ENCODE data around the gene CNPY4.
"Not testable (repeated sequence)": the region's sequence is repeated elsewhere in the genome, so short reads cannot be mapped to it uniquely, and the experiment has no call there.

Gene CNPY4

GRCh38 chr7:100124301-100125230 lies 5.1 kb downstream of the CNPY4 start:
- H3K4me1 Mint-ChIP-seq, result peaks cover 47% of the 10 kb centered on the region
- H3K27ac Mint-ChIP-seq, result peak overlapping the region; percentile 50
- TF ChIP-seq CTCF (IDR thresholded peaks at IDR 0.05), result no peak
- peak overlapping the region; percentile 7 for H3K4me3 Mint-ChIP-seq
- no peak for DNase-seq
- H3K36me3 Mint-ChIP-seq (ENCODE audit: low read depth), result peaks cover 17% of the 10 kb centered on the region
- peaks cover 11% of the 10 kb centered on the region for H3K27me3 Mint-ChIP-seq (ENCODE audit: low read depth, poor library complexity)
- H3K9me3 Mint-ChIP-seq, result no peaks in the 10 kb centered on the region

GRCh38 chr7:100126239-100126930 lies 7.0 kb downstream of the CNPY4 start:
- TF ChIP-seq CTCF (IDR thresholded peaks at IDR 0.05), result no peak
- Mint-ChIP-seq H3K27ac (peak overlapping the region; percentile 99), H3K36me3 (ENCODE audit: low read depth) (peaks cover 17% of the 10 kb centered on the region)

GRCh38 chr7:100126931-100127865 lies 7.8 kb downstream of the CNPY4 start, which contains the start of gene MBLAC1:
Gene MBLAC1, plus strand, starts transcription at chr7:100126967. Its CDS starts 429 bp downstream, at chr7:100127396.
- H3K27ac Mint-ChIP-seq, result peak within 1 kb of the TSS; percentile 99
- H3K9me3 Mint-ChIP-seq, result no peaks in the 10 kb centered on the region
- peaks cover 33% of the 10 kb centered on the region for H3K4me1 Mint-ChIP-seq
- TF ChIP-seq CTCF (IDR thresholded peaks at IDR 0.05), result no peak
- DNase-seq, result peak; percentile 91
- peak within 1 kb of the TSS; percentile 95 for H3K4me3 Mint-ChIP-seq
- peaks cover 17% of the 10 kb centered on the region for H3K36me3 Mint-ChIP-seq (ENCODE audit: low read depth)
- H3K27me3 Mint-ChIP-seq (ENCODE audit: low read depth, poor library complexity), result peaks cover 17% of the 10 kb centered on the region

More at GRCh38 chr7:100126239-100126930, 7.0 kb downstream of the CNPY4 start:
- Mint-ChIP-seq H3K9me3 (no peaks in the 10 kb centered on the region), H3K4me3 (peak overlapping the region; percentile 95), H3K27me3 (ENCODE audit: low read depth, poor library complexity) (peaks cover 14% of the 10 kb centered on the region), H3K4me1 (peaks cover 35% of the 10 kb centered on the region)
- DNase-seq, result no peak

GRCh38 chr7:100127866-100128636 lies 8.6 kb downstream of the CNPY4 start:
- Mint-ChIP-seq H3K9me3 (no peaks in the 10 kb centered on the region), H3K36me3 (ENCODE audit: low read depth) (peaks cover 11% of the 10 kb centered on the region), H3K27ac (no peak overlapping the region), H3K4me1 (peaks cover 38% of the 10 kb centered on the region), H3K27me3 (ENCODE audit: low read depth, poor library complexity) (peaks cover 17% of the 10 kb centered on the region), H3K4me3 (peak overlapping the region; percentile 81)
- TF ChIP-seq CTCF (IDR thresholded peaks at IDR 0.05), result no peak
- peak; percentile 44 for DNase-seq

- no peak for TF ChIP-seq CTCF (IDR thresholded peaks at IDR 0.05)
- H3K4me1 Mint-ChIP-seq, result peaks cover 38% of the 10 kb centered on the region
- peak overlapping the region; percentile 81 for H3K4me3 Mint-ChIP-seq
- peaks cover 17% of the 10 kb centered on the region for H3K27me3 Mint-ChIP-seq (ENCODE audit: low read depth, poor library complexity)
- no peak for DNase-seq
- H3K9me3 Mint-ChIP-seq, result no peaks in the 10 kb centered on the region
- no peak overlapping the region for H3K27ac Mint-ChIP-seq
- H3K36me3 Mint-ChIP-seq (ENCODE audit: low read depth), result peaks cover 9% of the 10 kb centered on the region
These were observed 9.2 kb downstream of the CNPY4 start for GRCh38 chr7:100128637-100128963.

GRCh38 chr7:100130220-100130607 lies 10.8 kb downstream of the CNPY4 start:
- not testable (repeated sequence) for H3K36me3 Mint-ChIP-seq (ENCODE audit: low read depth); H3K27ac Mint-ChIP-seq; H3K4me3 Mint-ChIP-seq; H3K9me3 Mint-ChIP-seq; DNase-seq
- Mint-ChIP-seq H3K4me1 (peaks cover 27% of the 10 kb centered on the region), H3K27me3 (ENCODE audit: low read depth, poor library complexity) (peaks cover 17% of the 10 kb centered on the region)

All from nephron progenitor cell (in vitro differentiated cells).